Smooth muscle cell (in vitro differentiated cells): ENCODE measurements around the gene PCTP. TPM values are rescaled to one million over a fixed set of nuclear protein-coding genes. Genes with fewer than 3 reads are reported as not detected.

ENCODE experiments used
- DNase-seq: peaks from one replicate; lab custom pipeline; 2025; ENCODE audit not compliant: unreplicated experiment; lab: John Stamatoyannopoulos, UW
- H2AFZ ChIP-seq: fragments of 200-600 bp; sonication (generic); 2 replicates; pipeline ENCODE4 v1.6.0; 2016; ENCODE audit warnings: antibody characterized with exemption, low read depth, mild to moderate bottlenecking
- H3F3A ChIP-seq: fragments of 200-600 bp; sonication (generic); 2 replicates; pipeline ENCODE4 v1.6.0; 2017; ENCODE audit warnings: antibody characterized with exemption, low read depth
- H3K27ac ChIP-seq: fragments of 200-600 bp; sonication (generic); 2 replicates; pipeline ENCODE4 v1.5.1; 2016; ENCODE audit warnings: low read depth, mild to moderate bottlenecking
- H3K27me3 ChIP-seq: fragments of 200-600 bp; sonication (generic); 2 replicates; pipeline ENCODE4 v1.6.1; 2016; ENCODE audit warnings: low read depth, mild to moderate bottlenecking
- H3K36me3 ChIP-seq: fragments of 200-600 bp; sonication (generic); 2 replicates; pipeline ENCODE4 v1.5.1; 2016; ENCODE audit warnings: low read depth
- H3K4me1 ChIP-seq: fragments of 200-600 bp; sonication (generic); 2 replicates; pipeline ENCODE4 v1.5.1; 2016; ENCODE audit warnings: low read depth
- H3K4me2 ChIP-seq: fragments of 200-600 bp; sonication (generic); 2 replicates; pipeline ENCODE4 v1.6.0; 2016; ENCODE audit warnings: mild to moderate bottlenecking
- H3K4me3 ChIP-seq: fragments of 200-600 bp; sonication (generic); 2 replicates; pipeline ENCODE4 v1.5.1; 2016; ENCODE audit warnings: mild to moderate bottlenecking
- H3K79me2 ChIP-seq: fragments of 200-600 bp; sonication (generic); 2 replicates; pipeline ENCODE4 v1.6.0; 2016; ENCODE audit warnings: low read depth, mild to moderate bottlenecking
- H3K9ac ChIP-seq: fragments of 200-600 bp; sonication (generic); 2 replicates; pipeline ENCODE4 v1.6.0; 2016; ENCODE audit warnings: low read depth
- H3K9me3 ChIP-seq: fragments of 200-600 bp; sonication (generic); replicated peaks from 2 replicates; pipeline ENCODE4 v1.5.1; 2016; ENCODE audit warnings: low read depth
- H4K20me1 ChIP-seq: fragments of 200-600 bp; sonication (generic); 2 replicates; pipeline ENCODE4 v1.6.0; 2016; ENCODE audit warnings: low read depth
- WGBS: methylation state at CpG from one replicate; pipeline ENCODE4 v1.1.7; 2016; ENCODE audit warnings: low lambda C conversion rate; 5-methylcytosine and 5-hydroxymethylcytosine counted together
- polyA plus RNA-seq: library from polyadenylated mRNA; unstranded; fragments of >200 nt; fragmentation: Nextera tagmentation; extraction: Ambion mirVana; gene quantifications from 2 replicates; pipeline ENCODE4 v1.2.1, GENCODE V29; 2016
- total RNA-seq: library from RNA; depleted of rRNA; stranded (reverse); fragments of >200 nt; gene quantifications from 2 replicates; pipeline ENCODE4 v1.2.3, GENCODE V29; 2014
- TF ChIP-seq, protein P1 (sequence below): fragments of 200-600 bp; sonication (generic); IDR thresholded peaks from 2 replicates; pipeline ENCODE4 v1.5.1; 2017; ENCODE audit warnings: borderline replicate concordance, mild to moderate bottlenecking, antibody characterized with exemption; ENCODE audit not compliant: insufficient read depth, poor library complexity, severe bottlenecking

PCTP gene
- total and polyA plus RNA-seq, 2 experiments from 2014 or later: 14.4 to 15.1 TPM

GRCh38 chr17:55814377-55814776 is 63.5 kb downstream of the PCTP start:
- no peak overlapping the region for H3K4me3 ChIP-seq
- H3K4me1 ChIP-seq: no peaks in the 10 kb centered on the region
- H3K9ac ChIP-seq: no peak overlapping the region
- no peak overlapping the region for H3K4me2 ChIP-seq
- DNase-seq: no peak
- no peaks in the 10 kb centered on the region for H3F3A ChIP-seq
- TF ChIP-seq, protein P1, sequence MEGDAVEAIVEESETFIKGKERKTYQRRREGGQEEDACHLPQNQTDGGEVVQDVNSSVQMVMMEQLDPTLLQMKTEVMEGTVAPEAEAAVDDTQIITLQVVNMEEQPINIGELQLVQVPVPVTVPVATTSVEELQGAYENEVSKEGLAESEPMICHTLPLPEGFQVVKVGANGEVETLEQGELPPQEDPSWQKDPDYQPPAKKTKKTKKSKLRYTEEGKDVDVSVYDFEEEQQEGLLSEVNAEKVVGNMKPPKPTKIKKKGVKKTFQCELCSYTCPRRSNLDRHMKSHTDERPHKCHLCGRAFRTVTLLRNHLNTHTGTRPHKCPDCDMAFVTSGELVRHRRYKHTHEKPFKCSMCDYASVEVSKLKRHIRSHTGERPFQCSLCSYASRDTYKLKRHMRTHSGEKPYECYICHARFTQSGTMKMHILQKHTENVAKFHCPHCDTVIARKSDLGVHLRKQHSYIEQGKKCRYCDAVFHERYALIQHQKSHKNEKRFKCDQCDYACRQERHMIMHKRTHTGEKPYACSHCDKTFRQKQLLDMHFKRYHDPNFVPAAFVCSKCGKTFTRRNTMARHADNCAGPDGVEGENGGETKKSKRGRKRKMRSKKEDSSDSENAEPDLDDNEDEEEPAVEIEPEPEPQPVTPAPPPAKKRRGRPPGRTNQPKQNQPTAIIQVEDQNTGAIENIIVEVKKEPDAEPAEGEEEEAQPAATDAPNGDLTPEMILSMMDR: no peak
- WGBS: 88% methylated on average over 6 of the region's 6 CpGs
- H3K27ac ChIP-seq: no peak overlapping the region
- H2AFZ ChIP-seq: no peak overlapping the region
- no peaks in the 10 kb centered on the region for H3K36me3 ChIP-seq
- H3K79me2 ChIP-seq: no peaks in the 10 kb centered on the region
- H3K9me3 ChIP-seq: no peaks in the 10 kb centered on the region
- no peaks in the 10 kb centered on the region for H4K20me1 ChIP-seq
- H3K27me3 ChIP-seq: no peaks in the 10 kb centered on the region

- no peak overlapping the region for H3K4me3 ChIP-seq
- H3K27me3 ChIP-seq: no peaks in the 10 kb centered on the region
- no peak overlapping the region for H3K9ac ChIP-seq
- H3K79me2 ChIP-seq: no peaks in the 10 kb centered on the region
- no peak overlapping the region for H3K4me2 ChIP-seq
- no peaks in the 10 kb centered on the region for H3K4me1 ChIP-seq
- no peak overlapping the region for H2AFZ ChIP-seq
- H3K36me3 ChIP-seq: no peaks in the 10 kb centered on the region
- H3K27ac ChIP-seq: no peak overlapping the region
- TF ChIP-seq, protein P1: no peak
- H3F3A ChIP-seq: no peaks in the 10 kb centered on the region
- DNase-seq: no peak
- WGBS: 73% methylated on average over 8 of the region's 8 CpGs
- H3K9me3 ChIP-seq: no peaks in the 10 kb centered on the region
- no peaks in the 10 kb centered on the region for H4K20me1 ChIP-seq
These were observed 65.9 kb downstream of the PCTP start for GRCh38 chr17:55816532-55817396.

- H3K9me3 ChIP-seq: no peaks in the 10 kb centered on the region
- H3K4me3 ChIP-seq: no peak overlapping the region
- H3K4me2 ChIP-seq: no peak overlapping the region
- no peaks in the 10 kb centered on the region for H3K4me1 ChIP-seq
- WGBS: 90% methylated on average over 1 of the region's 1 CpG
- H3K27ac ChIP-seq: no peak overlapping the region
- no peaks in the 10 kb centered on the region for H3K36me3 ChIP-seq
- no peaks in the 10 kb centered on the region for H3K79me2 ChIP-seq
- no peaks in the 10 kb centered on the region for H3K27me3 ChIP-seq
- H3F3A ChIP-seq: no peaks in the 10 kb centered on the region
- H4K20me1 ChIP-seq: no peaks in the 10 kb centered on the region
- H2AFZ ChIP-seq: no peak overlapping the region
- TF ChIP-seq, protein P1: no peak
- DNase-seq: no peak
- H3K9ac ChIP-seq: no peak overlapping the region
These were observed 66.5 kb downstream of the PCTP start for GRCh38 chr17:55817397-55817709.

- no peaks in the 10 kb centered on the region for H4K20me1 ChIP-seq
- H2AFZ ChIP-seq: no peak overlapping the region
- H3K36me3 ChIP-seq: no peaks in the 10 kb centered on the region
- no peak overlapping the region for H3K4me3 ChIP-seq
- H3K27ac ChIP-seq: no peak overlapping the region
- no peak overlapping the region for H3K4me2 ChIP-seq
- no peaks in the 10 kb centered on the region for H3K9me3 ChIP-seq
- TF ChIP-seq, protein P1: no peak
- 91% methylated on average over 3 of the region's 3 CpGs for WGBS
- no peaks in the 10 kb centered on the region for H3K27me3 ChIP-seq
- DNase-seq: no peak
- H3F3A ChIP-seq: no peaks in the 10 kb centered on the region
- no peaks in the 10 kb centered on the region for H3K4me1 ChIP-seq
- H3K9ac ChIP-seq: no peak overlapping the region
- no peaks in the 10 kb centered on the region for H3K79me2 ChIP-seq
These were observed 67.2 kb downstream of the PCTP start for GRCh38 chr17:55818026-55818425.
